HL-60 (cell line): Measurements from ENCODE around the gene DZIP3.

ENCODE experiments used
- GABPA ChIP-seq: IDR thresholded peaks from 2 replicates; pipeline ENCODE4 v1.6.1; 2012; ENCODE audit warnings: low read depth
- POLR2AphosphoS5 ChIP-seq: IDR thresholded peaks from 2 replicates; pipeline ENCODE4 v1.6.1; 2012; ENCODE audit warnings: low read depth
- SPI1 ChIP-seq: IDR thresholded peaks from 2 replicates; pipeline ENCODE4 v1.6.1; 2012; ENCODE audit warnings: low read depth, mild to moderate bottlenecking, borderline replicate concordance
- TF ChIP-seq, protein P1 (sequence below): IDR thresholded peaks from one replicate; pipeline ENCODE4 v1.5.1; 2011; ENCODE audit warnings: low read length, control low read depth, inconsistent platforms; ENCODE audit not compliant: insufficient read depth

DNA sequence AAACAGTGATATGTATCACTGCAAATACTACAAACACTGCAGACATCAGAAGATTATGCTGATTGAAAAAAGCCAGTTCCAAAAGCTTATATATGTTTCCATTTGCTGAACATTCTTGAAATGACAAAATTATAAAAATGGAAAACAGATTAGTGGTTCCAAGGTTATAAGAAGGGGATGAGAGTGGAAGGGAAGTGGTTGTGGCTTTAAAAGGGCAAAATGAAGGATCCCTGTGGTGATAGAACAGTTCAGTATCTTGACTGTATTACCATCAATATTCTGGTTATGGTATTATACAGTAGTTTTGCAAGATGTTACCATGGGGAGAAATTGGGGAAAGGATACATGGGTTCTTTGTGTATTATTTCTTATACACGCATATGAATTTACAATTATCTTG, 77.8 kb downstream of the DZIP3 start:
- no peak for TF ChIP-seq SPI1
- TF ChIP-seq, protein P1, sequence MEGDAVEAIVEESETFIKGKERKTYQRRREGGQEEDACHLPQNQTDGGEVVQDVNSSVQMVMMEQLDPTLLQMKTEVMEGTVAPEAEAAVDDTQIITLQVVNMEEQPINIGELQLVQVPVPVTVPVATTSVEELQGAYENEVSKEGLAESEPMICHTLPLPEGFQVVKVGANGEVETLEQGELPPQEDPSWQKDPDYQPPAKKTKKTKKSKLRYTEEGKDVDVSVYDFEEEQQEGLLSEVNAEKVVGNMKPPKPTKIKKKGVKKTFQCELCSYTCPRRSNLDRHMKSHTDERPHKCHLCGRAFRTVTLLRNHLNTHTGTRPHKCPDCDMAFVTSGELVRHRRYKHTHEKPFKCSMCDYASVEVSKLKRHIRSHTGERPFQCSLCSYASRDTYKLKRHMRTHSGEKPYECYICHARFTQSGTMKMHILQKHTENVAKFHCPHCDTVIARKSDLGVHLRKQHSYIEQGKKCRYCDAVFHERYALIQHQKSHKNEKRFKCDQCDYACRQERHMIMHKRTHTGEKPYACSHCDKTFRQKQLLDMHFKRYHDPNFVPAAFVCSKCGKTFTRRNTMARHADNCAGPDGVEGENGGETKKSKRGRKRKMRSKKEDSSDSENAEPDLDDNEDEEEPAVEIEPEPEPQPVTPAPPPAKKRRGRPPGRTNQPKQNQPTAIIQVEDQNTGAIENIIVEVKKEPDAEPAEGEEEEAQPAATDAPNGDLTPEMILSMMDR = no peak
- no peak for TF ChIP-seq GABPA
- TF ChIP-seq POLR2AphosphoS5 = no peak
